Peyer's patch (tissue), 4 donors: ENCODE results near the gene INTS1. TPM values are rescaled to one million over a fixed set of nuclear protein-coding genes. Genes with fewer than 3 reads are reported as not detected.

Experiments used
- DNase-seq, 3 donors: peaks; one replicate each; pipeline ENCODE4 v3.0.0-alpha.2; 2017 to 2019
- H3K27ac ChIP-seq, 4 donors: fragments of 200-600 bp; sonication (generic); one replicate each; pipeline ENCODE4 v1.5.1; 2016 to 2019
- H3K27me3 ChIP-seq, 2 donors: fragments of 200-600 bp; sonication (generic); one replicate each; pipeline ENCODE4 v1.5.1; 2019
- H3K36me3 ChIP-seq, 3 donors: fragments of 200-600 bp; sonication (generic); one replicate each; pipeline ENCODE4 v1.5.1; 2016 to 2019
- H3K4me1 ChIP-seq, 4 donors: fragments of 200-600 bp; sonication (generic); one replicate each; pipeline ENCODE4 v1.5.1; 2016 to 2019
- H3K4me3 ChIP-seq, 4 donors: fragments of 200-600 bp; sonication (generic); 1 replicate in 3 of 4; 2 replicates in 1 of 4; pipeline ENCODE4 v1.5.1; 2016 to 2019; ENCODE audit warnings: mild to moderate bottlenecking in 1 of 4
- H3K9me3 ChIP-seq, 4 donors: fragments of 200-600 bp; sonication (generic); one replicate each; pipeline ENCODE4 v1.5.1; 2016 to 2019; ENCODE audit warnings: mild to moderate bottlenecking in 1 of 4
- POLR2A ChIP-seq, 2 donors: fragments of 450-650 bp; IDR thresholded peaks; one replicate each; pipeline ENCODE4 v1.5.1; 2017; ENCODE audit warnings: antibody characterized with exemption in 2 of 2, mild to moderate bottlenecking in 2 of 2, moderate library complexity in 2 of 2
- total RNA-seq, 4 donors: library from RNA; depleted of rRNA; stranded (reverse); fragments of >200 nt; gene quantifications; one replicate each; pipeline ENCODE4 v1.1.0, GENCODE V29; 2016
- TF ChIP-seq, protein P1 (sequence below), 6 experiments: fragments of 450-650 bp in 4 of 6; fragments of 200-600 bp in 2 of 6; sonication (generic) in 1 of 6; IDR thresholded peaks; one replicate each; pipeline ENCODE4 v1.5.1; 2017 to 2019; ENCODE audit warnings: antibody characterized with exemption in 6 of 6, mild to moderate bottlenecking in 3 of 6, moderate library complexity in 1 of 6

INTS1 gene
- total RNA-seq, 4 donors from 2014 or later, result 84.4 to 192 (median 108) TPM

GRCh38 chr7:1437155-1437880 is 66.9 kb downstream of the INTS1 start:
- peaks cover 0 to 6% (median 2%) of the 10 kb centered on the region in 4 donors for H3K4me1 ChIP-seq
- no peak for DNase-seq
- peaks cover 0 to 52% (median 0%) of the 10 kb centered on the region in 3 donors for H3K36me3 ChIP-seq
- no peak overlapping the region for H3K4me3 ChIP-seq
- TF ChIP-seq, protein P1, sequence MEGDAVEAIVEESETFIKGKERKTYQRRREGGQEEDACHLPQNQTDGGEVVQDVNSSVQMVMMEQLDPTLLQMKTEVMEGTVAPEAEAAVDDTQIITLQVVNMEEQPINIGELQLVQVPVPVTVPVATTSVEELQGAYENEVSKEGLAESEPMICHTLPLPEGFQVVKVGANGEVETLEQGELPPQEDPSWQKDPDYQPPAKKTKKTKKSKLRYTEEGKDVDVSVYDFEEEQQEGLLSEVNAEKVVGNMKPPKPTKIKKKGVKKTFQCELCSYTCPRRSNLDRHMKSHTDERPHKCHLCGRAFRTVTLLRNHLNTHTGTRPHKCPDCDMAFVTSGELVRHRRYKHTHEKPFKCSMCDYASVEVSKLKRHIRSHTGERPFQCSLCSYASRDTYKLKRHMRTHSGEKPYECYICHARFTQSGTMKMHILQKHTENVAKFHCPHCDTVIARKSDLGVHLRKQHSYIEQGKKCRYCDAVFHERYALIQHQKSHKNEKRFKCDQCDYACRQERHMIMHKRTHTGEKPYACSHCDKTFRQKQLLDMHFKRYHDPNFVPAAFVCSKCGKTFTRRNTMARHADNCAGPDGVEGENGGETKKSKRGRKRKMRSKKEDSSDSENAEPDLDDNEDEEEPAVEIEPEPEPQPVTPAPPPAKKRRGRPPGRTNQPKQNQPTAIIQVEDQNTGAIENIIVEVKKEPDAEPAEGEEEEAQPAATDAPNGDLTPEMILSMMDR (IDR thresholded peaks at IDR 0.05), result no peak
- TF ChIP-seq POLR2A (IDR thresholded peaks at IDR 0.05), result no peak
- H3K9me3 ChIP-seq, result no peaks in the 10 kb centered on the region
- H3K27ac ChIP-seq, result no peak overlapping the region
- no peaks in the 10 kb centered on the region for H3K27me3 ChIP-seq

DNA sequence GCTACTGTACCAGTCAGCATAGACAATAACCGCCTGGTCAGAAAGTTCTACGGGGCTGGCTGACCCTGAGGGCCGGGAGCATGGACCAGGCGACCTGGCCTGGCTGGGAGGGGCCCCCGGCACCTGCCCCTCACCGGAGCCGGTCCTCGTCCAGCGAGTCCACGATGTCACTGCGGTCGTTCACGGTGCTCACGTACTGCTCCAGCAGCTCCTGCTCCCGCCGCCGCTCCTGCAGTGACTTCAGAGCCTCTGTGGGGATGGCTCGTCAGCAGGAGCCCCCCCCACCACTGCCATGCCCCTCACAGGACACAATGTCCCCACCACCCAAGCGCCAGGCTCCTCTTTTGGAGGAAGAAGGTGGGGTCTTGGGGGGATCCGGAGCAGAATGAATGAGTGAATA is 67.6 kb downstream of the INTS1 start:
- Histone ChIP-seq H3K9me3 (no peaks in the 10 kb centered on the region), H3K4me3 (no peak overlapping the region), H3K27me3 (no peaks in the 10 kb centered on the region), H3K27ac (no peak overlapping the region), H3K36me3 (peaks cover 0 to 47% (median 0%) of the 10 kb centered on the region in 3 donors), H3K4me1 (peaks cover 0 to 12% (median 3%) of the 10 kb centered on the region in 4 donors)
- no peak for DNase-seq
- no peak for TF ChIP-seq POLR2A (IDR thresholded peaks at IDR 0.05)
- TF ChIP-seq, protein P1 (IDR thresholded peaks at IDR 0.05), result no peak

- Histone ChIP-seq H3K4me3 (no peak overlapping the region), H3K4me1 (peaks cover 0 to 12% (median 3%) of the 10 kb centered on the region in 4 donors), H3K36me3 (peaks cover 0 to 32% (median 0%) of the 10 kb centered on the region in 3 donors), H3K9me3 (no peaks in the 10 kb centered on the region), H3K27ac (no peak overlapping the region), H3K27me3 (no peaks in the 10 kb centered on the region)
- TF ChIP-seq, protein P1 (IDR thresholded peaks at IDR 0.05), result no peak
- TF ChIP-seq POLR2A (IDR thresholded peaks at IDR 0.05), result no peak
- DNase-seq, result no peak
Observed at GRCh38 chr7:1434891-1435670, 69.1 kb downstream of the INTS1 start.

DNA sequence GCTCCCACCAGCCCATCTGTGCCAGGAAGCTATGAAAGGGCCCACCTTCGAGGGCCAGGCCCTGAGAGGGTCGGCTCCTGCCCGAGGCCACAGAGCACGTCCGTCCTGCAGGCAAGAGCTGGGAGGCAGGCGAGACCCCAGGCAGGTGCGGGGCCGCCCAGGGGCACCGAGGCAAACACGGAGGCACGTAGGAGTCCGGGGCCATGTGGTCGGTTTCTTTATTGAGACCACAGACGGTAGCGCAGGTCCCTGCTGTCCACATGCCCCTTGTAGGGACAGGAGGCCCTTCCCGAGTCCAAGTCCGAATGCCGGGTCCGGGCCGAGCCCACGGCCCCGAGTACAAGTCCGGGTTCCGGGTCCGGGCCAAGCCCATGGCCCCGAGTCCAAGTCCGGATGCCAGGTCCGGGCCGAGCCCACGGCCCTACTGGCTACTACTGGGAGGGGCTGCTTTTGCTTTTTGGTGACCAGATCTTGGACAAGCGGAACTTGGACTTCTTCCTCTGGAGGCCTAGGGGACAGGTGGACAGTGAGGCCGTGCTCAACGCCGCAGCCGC is 69.9 kb downstream of the INTS1 start:
- H3K4me1 ChIP-seq, result peaks cover 0 to 12% (median 3%) of the 10 kb centered on the region in 4 donors
- peaks cover 0 to 26% (median 0%) of the 10 kb centered on the region in 3 donors for H3K36me3 ChIP-seq
- DNase-seq, result no peak
- H3K27me3 ChIP-seq, result no peaks in the 10 kb centered on the region
- H3K27ac ChIP-seq, result no peak overlapping the region
- no peaks in the 10 kb centered on the region for H3K9me3 ChIP-seq
- H3K4me3 ChIP-seq, result no peak overlapping the region
- TF ChIP-seq, protein P1 (IDR thresholded peaks at IDR 0.05), result no peak
- TF ChIP-seq POLR2A (IDR thresholded peaks at IDR 0.05), result no peak

DNA sequence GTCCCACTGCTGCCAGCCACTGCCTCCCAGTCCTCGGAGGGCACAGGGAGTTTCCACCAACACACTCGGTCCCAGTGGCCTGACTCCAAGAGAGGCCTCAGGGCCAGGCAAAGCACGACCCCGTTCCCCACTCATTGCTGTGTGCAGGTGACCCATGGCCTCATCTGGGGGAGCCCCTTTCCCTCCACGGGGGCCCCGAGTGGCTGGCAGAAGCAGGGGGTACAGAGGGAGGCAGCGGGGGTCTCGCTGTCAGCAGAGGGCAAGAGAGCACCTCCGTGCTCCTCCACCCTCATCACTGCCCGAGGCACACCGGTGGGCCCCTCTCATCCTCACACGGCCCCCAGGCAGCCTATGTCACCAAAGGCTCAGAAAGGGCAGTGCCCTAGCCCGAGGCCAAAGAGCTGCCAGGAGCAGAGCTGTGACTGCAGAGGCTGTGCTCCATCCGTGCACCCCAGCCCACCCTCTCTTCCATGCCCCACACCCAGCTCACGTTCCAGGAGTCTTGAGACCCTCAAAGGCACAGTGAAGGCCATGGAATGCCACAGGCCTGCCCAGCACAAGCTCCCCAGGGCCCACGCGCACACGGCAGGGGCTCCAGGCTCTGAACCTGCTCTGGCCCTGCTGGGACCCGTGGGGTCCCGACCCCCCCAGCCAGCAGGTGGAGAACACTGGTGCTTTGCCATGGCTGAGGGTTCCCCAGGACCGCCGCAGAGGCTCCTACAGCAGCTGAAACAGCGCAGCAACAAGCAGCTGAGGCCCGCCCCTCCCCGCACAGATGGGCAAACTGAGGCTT is 70.9 kb downstream of the INTS1 start:
- Histone ChIP-seq H3K9me3 (no peaks in the 10 kb centered on the region), H3K27ac (no peak overlapping the region), H3K4me1 (peaks cover 0 to 12% (median 3%) of the 10 kb centered on the region in 4 donors), H3K36me3 (peaks cover 0 to 18% (median 0%) of the 10 kb centered on the region in 3 donors), H3K4me3 (no peak overlapping the region), H3K27me3 (no peaks in the 10 kb centered on the region)
- TF ChIP-seq POLR2A (IDR thresholded peaks at IDR 0.05), result no peak
- TF ChIP-seq, protein P1 (IDR thresholded peaks at IDR 0.05), result no peak
- DNase-seq, result no peak
